Astrocyte of the cerebellum (primary cell): ENCODE data around the gene EML1.

Experiments used
- DNase-seq: peaks from one replicate; pipeline ENCODE4 v3.0.0-alpha.2; 2011; ENCODE audit warnings: low read depth
- H3K4me3 ChIP-seq: 2 replicates; pipeline ENCODE4 v1.5.1; 2011; ENCODE audit warnings: mild to moderate bottlenecking, low read depth, low read length, moderate library complexity
- in situ Hi-C: cut with HindIII; loops from 2 replicates; pipeline ENCODE4 v1.10.0; 2017; ENCODE audit warnings: low sequenced_read_pairs
- TF ChIP-seq, protein P1 (sequence below): IDR thresholded peaks from 2 replicates; pipeline ENCODE4 v1.5.1; 2012; ENCODE audit warnings: low read length, low read depth, moderate library complexity, mild to moderate bottlenecking; ENCODE audit errors: missing control alignments

Gene EML1

DNA sequence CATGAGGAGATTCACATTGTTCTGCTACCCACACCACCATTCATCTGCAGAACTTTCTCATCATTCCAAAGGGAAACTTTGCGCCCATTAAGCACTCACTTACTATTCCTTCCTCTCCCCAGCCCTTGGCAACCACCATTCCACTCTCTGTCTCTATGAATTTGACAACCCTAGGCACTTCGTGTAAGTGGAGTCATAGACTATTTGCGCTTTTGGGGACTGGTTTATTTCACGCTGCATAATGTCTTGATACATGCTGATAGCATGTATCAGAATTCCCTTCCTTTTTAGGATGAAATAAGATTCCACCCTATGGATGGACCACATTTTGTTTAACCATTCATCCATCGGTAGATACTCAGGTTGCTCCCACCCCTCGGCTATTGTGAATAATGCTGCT lies 4.5 kb upstream of the EML1 start:
- no peak for DNase-seq
- TF ChIP-seq, protein P1, sequence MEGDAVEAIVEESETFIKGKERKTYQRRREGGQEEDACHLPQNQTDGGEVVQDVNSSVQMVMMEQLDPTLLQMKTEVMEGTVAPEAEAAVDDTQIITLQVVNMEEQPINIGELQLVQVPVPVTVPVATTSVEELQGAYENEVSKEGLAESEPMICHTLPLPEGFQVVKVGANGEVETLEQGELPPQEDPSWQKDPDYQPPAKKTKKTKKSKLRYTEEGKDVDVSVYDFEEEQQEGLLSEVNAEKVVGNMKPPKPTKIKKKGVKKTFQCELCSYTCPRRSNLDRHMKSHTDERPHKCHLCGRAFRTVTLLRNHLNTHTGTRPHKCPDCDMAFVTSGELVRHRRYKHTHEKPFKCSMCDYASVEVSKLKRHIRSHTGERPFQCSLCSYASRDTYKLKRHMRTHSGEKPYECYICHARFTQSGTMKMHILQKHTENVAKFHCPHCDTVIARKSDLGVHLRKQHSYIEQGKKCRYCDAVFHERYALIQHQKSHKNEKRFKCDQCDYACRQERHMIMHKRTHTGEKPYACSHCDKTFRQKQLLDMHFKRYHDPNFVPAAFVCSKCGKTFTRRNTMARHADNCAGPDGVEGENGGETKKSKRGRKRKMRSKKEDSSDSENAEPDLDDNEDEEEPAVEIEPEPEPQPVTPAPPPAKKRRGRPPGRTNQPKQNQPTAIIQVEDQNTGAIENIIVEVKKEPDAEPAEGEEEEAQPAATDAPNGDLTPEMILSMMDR, result no peak
- H3K4me3 ChIP-seq, result no peak overlapping the region
- in situ Hi-C loops, result no loop called here

DNA sequence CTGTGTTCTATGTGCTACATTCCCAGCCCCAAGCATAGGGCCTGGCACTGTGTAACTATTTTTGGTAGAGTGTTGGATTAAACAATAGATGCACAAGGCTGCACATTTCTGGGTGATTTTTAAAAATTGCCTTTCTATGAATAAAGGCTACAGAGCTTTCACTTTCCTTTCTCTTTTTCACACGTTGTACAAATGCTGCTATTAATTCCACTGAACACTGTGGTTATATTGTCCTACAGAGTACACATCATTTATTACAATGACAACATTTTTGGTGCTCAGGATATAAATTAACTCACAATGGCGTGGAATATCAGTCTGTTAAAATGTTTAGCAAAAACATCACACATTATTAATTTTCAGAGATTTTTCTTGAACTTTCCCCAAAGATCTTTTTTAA lies 3.6 kb upstream of the EML1 start:
- in situ Hi-C loops, result no loop called here
- no peak overlapping the region for H3K4me3 ChIP-seq
- TF ChIP-seq, protein P1, result no peak
- DNase-seq, result no peak

DNA sequence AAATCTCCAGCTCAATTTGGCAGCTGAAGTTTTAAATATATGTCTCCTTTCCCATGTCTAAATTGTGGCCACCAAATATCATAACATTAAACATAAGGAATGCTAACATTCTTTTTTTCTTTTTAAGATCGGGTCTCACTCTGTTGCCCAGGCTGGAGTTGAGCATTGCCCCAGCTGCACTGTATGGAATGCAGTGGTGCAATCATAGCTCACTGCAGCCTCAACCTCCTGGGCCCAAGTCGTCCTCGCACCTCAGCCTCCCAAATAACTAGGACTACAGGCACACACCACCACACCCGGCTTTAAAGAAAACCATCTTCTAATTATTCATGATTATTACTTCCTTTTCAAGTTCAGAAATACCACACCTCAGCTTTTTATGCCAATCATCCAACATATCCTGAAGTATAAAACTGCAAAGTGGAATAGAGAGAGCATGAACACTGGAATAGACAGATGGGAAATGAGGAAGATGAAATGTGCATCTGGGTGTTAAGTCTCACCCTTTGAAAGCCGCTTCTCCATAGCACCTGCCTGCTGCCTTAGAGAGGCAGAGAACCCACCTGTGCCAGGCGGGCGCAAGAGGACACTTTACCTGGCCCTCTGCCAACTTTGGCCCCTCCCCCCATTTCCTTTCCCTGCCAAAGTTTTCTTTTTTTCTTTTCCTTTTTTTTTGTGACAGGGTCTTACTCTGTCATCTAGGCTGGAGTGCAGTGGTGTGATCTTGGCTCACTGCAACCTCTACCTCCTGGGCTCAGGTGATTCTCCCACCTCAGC lies 2.8 kb upstream of the EML1 start:
- H3K4me3 ChIP-seq, result no peak overlapping the region
- TF ChIP-seq, protein P1, result no peak
- no peak for DNase-seq
- in situ Hi-C loops, result loop anchor here (10.0 kb wide), 1 partner anchor 46 kb away; no protein-coding TSS in a partner anchor

DNA sequence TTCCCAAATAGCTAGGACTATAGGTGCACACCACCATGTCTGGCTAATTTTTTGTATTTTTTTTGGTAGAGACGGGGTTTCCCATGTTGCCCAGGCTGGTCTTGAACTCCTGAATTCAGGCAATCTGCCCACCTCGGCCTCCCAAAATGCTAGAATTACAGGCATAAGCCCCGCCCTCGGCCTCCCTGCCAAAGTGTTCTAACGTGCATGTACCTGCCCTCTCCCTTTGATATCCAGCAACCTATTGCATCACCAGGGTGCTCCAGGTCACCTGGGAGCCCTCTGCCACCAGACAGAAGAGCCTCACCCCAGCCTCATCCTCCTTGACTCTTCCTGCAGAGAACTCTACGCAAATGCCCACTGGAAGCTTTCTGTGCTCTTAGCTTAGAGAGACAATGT lies 2.2 kb upstream of the EML1 start:
- no peak overlapping the region for H3K4me3 ChIP-seq
- TF ChIP-seq, protein P1, result no peak
- no peak for DNase-seq
- in situ Hi-C loops, result loop anchor here (10.0 kb wide), 1 partner anchor 46 kb away; no protein-coding TSS in a partner anchor

DNA sequence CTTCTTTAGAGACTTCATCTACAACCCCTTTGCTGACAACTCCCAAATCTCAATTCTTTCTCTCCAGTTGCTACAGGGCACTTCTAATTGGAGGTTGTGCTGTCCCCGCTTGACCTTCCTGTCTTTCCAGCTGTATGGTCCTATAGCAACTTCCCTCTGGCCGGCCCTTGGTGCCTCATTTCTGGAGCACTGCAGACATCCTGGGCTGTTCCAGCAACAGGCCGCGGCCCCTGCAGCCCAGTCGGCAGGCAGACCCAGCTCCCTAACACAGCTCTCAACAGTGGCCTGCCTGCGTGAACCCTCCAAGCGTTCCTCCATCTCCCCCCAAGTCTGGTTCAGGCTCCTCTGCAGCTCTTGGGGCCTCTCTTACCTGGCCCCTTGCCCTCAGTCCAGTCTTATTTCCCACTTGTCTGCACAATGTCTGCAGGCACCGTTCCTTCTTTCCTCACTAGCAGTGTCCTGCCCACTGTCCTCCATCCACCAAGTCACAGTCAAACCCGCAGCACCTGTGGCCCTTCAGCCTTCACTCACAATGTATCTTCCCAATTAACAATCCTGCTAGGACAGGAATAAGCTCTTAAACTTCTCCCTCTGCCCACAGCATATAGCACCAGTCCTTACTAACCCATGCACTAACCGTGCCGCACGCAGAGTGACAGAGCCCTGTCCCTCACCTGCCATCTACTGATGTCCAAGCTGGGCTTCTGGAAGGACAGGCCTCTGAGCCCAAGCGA lies 1.6 kb upstream of the EML1 start:
- TF ChIP-seq, protein P1, result no peak
- H3K4me3 ChIP-seq, result no peak overlapping the region
- in situ Hi-C loops, result loop anchor here (10.0 kb wide), 1 partner anchor 47 kb away; no protein-coding TSS in a partner anchor
- DNase-seq, result no peak

DNA sequence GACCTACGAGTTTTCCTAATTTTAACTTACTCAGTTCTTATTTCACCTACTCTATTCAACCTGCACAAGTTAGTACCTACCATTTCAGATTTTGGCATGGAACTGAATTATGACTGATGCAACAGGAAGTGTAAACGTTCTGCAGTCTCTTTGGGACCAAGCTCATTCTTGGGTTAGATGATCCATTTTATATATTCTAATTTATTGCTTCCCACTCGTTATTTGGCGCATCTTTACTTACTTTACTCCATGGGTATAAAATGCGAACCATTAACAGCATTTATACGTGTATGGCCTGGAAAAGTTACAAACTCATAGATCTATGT lies 1.0 kb upstream of the EML1 start:
- no peak overlapping the region for H3K4me3 ChIP-seq
- DNase-seq, result no peak
- TF ChIP-seq, protein P1, result no peak
- in situ Hi-C loops, result loop anchor here (10.0 kb wide), 1 partner anchor 47 kb away; no protein-coding TSS in a partner anchor
